ENCODE data around the gene IGF2BP2.

GRCh38 chr3:185750702-185751101, 74.1 kb downstream of the IGF2BP2 start:
- no peak for TF ChIP-seq CTCF (IDR thresholded peaks at IDR 0.05)
- no peak for TF ChIP-seq SP1 (CRISPR knock-in tag; conservative IDR thresholded peaks at IDR 0.05)
- TF ChIP-seq ELF4 (CRISPR knock-in tag; IDR thresholded peaks at IDR 0.05; ENCODE audit: low read depth), result no peak
- no peak for TF ChIP-seq USF2 (CRISPR knock-in tag; IDR thresholded peaks at IDR 0.05)
- TF ChIP-seq ZNF281 (CRISPR knock-in tag; IDR thresholded peaks at IDR 0.05), result no peak
- no peak for TF ChIP-seq E2F1 (CRISPR knock-in tag; IDR thresholded peaks at IDR 0.05)
- TF ChIP-seq ATF3 (CRISPR knock-in tag; conservative IDR thresholded peaks at IDR 0.05), result no peak
- no peak for TF ChIP-seq CBFB (CRISPR knock-in tag; IDR thresholded peaks at IDR 0.05; ENCODE audit: low read depth)
- no peak for TF ChIP-seq TEAD1 (CRISPR knock-in tag; IDR thresholded peaks at IDR 0.05)
- TF ChIP-seq ZNF138 (CRISPR knock-in tag; conservative IDR thresholded peaks at IDR 0.05), result no peak
- no peak for TF ChIP-seq NR2C2 (CRISPR knock-in tag; IDR thresholded peaks at IDR 0.05)

All from WTC11 (cell line).